ENCODE results near the gene CXADR.
"Not testable (repeated sequence)": the region's sequence is repeated elsewhere in the genome, so short reads cannot be mapped to it uniquely, and the experiment has no call there.

CXADR gene

GRCh38 chr21:17512253-17513213 lies at the start of gene CXADR:
CXADR (plus strand) TSS chr21:17513043; CDS start chr21:17513130, 87 bp downstream.
- DNase-seq = peak; percentile 99

GRCh38 chr21:17466166-17466565 lies 46.7 kb upstream of the CXADR start:
- peak; percentile 54 for DNase-seq

- peak; percentile 22 for DNase-seq
Observed at GRCh38 chr21:17467392-17467791, 45.5 kb upstream of the CXADR start.

- no peak for DNase-seq
Observed at GRCh38 chr21:17467829-17468228, 45.0 kb upstream of the CXADR start.

- no peak for DNase-seq
Observed at GRCh38 chr21:17468698-17469097, 44.1 kb upstream of the CXADR start.

- no peak for DNase-seq
Observed at GRCh38 chr21:17469727-17470126, 43.1 kb upstream of the CXADR start.

- DNase-seq = no peak
Observed at GRCh38 chr21:17472182-17472581, 40.7 kb upstream of the CXADR start.

GRCh38 chr21:17472592-17473271 lies 40.1 kb upstream of the CXADR start:
- peak; percentile 91 for DNase-seq

GRCh38 chr21:17476006-17476405 lies 36.8 kb upstream of the CXADR start:
- DNase-seq = no peak

- not testable (repeated sequence) for DNase-seq
Observed at GRCh38 chr21:17478156-17478555, 34.7 kb upstream of the CXADR start.

- no peak for DNase-seq
Observed at GRCh38 chr21:17479606-17480005, 33.2 kb upstream of the CXADR start.

- no peak for DNase-seq
Observed at GRCh38 chr21:17482928-17483327, 29.9 kb upstream of the CXADR start.

GRCh38 chr21:17488620-17489019 lies 24.2 kb upstream of the CXADR start:
- no peak for DNase-seq

GRCh38 chr21:17489565-17489964 lies 23.3 kb upstream of the CXADR start:
- not testable (repeated sequence) for DNase-seq

- no peak for DNase-seq
Observed at GRCh38 chr21:17491716-17492414, 21.0 kb upstream of the CXADR start.

GRCh38 chr21:17492415-17493168 lies 20.3 kb upstream of the CXADR start:
- peak; percentile 45 for DNase-seq

GRCh38 chr21:17494051-17494450 lies 18.8 kb upstream of the CXADR start:
- DNase-seq = no peak

- peak; percentile 93 for DNase-seq
Observed at GRCh38 chr21:17495680-17496079, 17.2 kb upstream of the CXADR start.

- DNase-seq = no peak
Observed at GRCh38 chr21:17497316-17497715, 15.5 kb upstream of the CXADR start.

GRCh38 chr21:17498586-17498985 lies 14.3 kb upstream of the CXADR start:
- peak; percentile 61 for DNase-seq

- DNase-seq = peak; percentile 95
Observed at GRCh38 chr21:17501107-17502006, 11.5 kb upstream of the CXADR start.
